Uterus (tissue), 2 donors: ENCODE measurements around the gene STAM2.

Source experiments
- CTCF ChIP-seq, 4 experiments: fragments of 200-600 bp in 2 of 4; fragments of 450-650 bp in 2 of 4; sonication (generic) in 2 of 4; IDR thresholded peaks; one replicate each; pipeline ENCODE4 v1.5.1; 2016 to 2019; ENCODE audit warnings: antibody characterized with exemption in 4 of 4, mild to moderate bottlenecking in 2 of 4, moderate library complexity in 1 of 4
- POLR2A ChIP-seq, 2 donors: fragments of 450-650 bp; IDR thresholded peaks; one replicate each; pipeline ENCODE4 v1.6.1; 2016; ENCODE audit warnings: antibody characterized with exemption in 2 of 2, mild to moderate bottlenecking in 1 of 2, moderate library complexity in 1 of 2

GRCh38 chr2:152126664-152127063 is 48.9 kb downstream of the STAM2 start:
- TF ChIP-seq CTCF (IDR thresholded peaks at IDR 0.05) (no peak), POLR2A (IDR thresholded peaks at IDR 0.05) (no peak)
